Esophagus squamous epithelium (tissue), 5 donors: Measurements from ENCODE around the gene TAL1. TPM values are rescaled to one million over a fixed set of nuclear protein-coding genes. Genes with fewer than 3 reads are reported as not detected.
A peak's percentile ranks its signal among the peaks of the same experiment; 100 is the strongest.

Source experiments
- DNase-seq: peaks from one replicate; lab custom pipeline; 2025; lab: John Stamatoyannopoulos, UW
- H3K27ac ChIP-seq, 4 donors: fragments of 200-600 bp; sonication (generic); one replicate each; pipeline ENCODE4 v1.5.1; 2016 to 2019; ENCODE audit warnings: mild to moderate bottlenecking in 1 of 4
- H3K27me3 ChIP-seq, 4 donors: fragments of 200-600 bp; sonication (generic); 1 replicate in 3 of 4; 2 replicates in 1 of 4; pipeline versions ENCODE4 v1.5.1 to v1.6.0; 2017 to 2021; ENCODE audit warnings: antibody characterized with exemption in 1 of 4
- H3K36me3 ChIP-seq, 3 donors: fragments of 200-600 bp; sonication (generic); one replicate each; pipeline ENCODE4 v1.5.1; 2016 to 2019
- H3K4me1 ChIP-seq, 3 donors: fragments of 200-600 bp; sonication (generic); one replicate each; pipeline ENCODE4 v1.5.1; 2017 to 2019
- H3K4me3 ChIP-seq, 4 donors: fragments of 200-600 bp; sonication (generic); 1 replicate in 3 of 4; 2 replicates in 1 of 4; pipeline ENCODE4 v1.5.1; 2016 to 2019; ENCODE audit warnings: mild to moderate bottlenecking in 2 of 4, moderate library complexity in 1 of 4
- H3K9me3 ChIP-seq, 3 donors: fragments of 200-600 bp; sonication (generic); one replicate each; pipeline ENCODE4 v1.5.1; 2016 to 2019
- POLR2A ChIP-seq, 4 donors: fragments of 450-650 bp; IDR thresholded peaks; one replicate each; pipeline ENCODE4 v1.6.1; 2017; ENCODE audit warnings: antibody characterized with exemption in 4 of 4, mild to moderate bottlenecking in 4 of 4, moderate library complexity in 3 of 4
- WGBS, 2 donors: methylation state at CpG; one replicate each; pipeline ENCODE4 v1.1.5; 2018; 5-methylcytosine and 5-hydroxymethylcytosine counted together
- intact Hi-C: fragments of 100-400 bp; cut with DNase I; formaldehyde crosslinking; loops from one replicate; pipeline ENCODE4 v1.15.0; 2022
- total RNA-seq, 4 donors: library from RNA; depleted of rRNA; stranded (reverse); fragments of >200 nt; gene quantifications; one replicate each; pipeline ENCODE4 v1.1.0, GENCODE V29; 2016
- TF ChIP-seq, protein P1 (sequence below), 6 experiments: fragments of 450-650 bp in 4 of 6; fragments of 200-600 bp in 2 of 6; sonication (generic) in 2 of 6; IDR thresholded peaks; one replicate each; pipeline ENCODE4 v1.5.1; 2016 to 2019; ENCODE audit warnings: antibody characterized with exemption in 6 of 6, mild to moderate bottlenecking in 4 of 6, moderate library complexity in 4 of 6
- donor health status: DM: yes; HTN: yes; CAD: no.

TAL1 gene
- total RNA-seq, 4 donors from 2014 or later = 0.45 to 3.6 (median 1.1) TPM

DNA sequence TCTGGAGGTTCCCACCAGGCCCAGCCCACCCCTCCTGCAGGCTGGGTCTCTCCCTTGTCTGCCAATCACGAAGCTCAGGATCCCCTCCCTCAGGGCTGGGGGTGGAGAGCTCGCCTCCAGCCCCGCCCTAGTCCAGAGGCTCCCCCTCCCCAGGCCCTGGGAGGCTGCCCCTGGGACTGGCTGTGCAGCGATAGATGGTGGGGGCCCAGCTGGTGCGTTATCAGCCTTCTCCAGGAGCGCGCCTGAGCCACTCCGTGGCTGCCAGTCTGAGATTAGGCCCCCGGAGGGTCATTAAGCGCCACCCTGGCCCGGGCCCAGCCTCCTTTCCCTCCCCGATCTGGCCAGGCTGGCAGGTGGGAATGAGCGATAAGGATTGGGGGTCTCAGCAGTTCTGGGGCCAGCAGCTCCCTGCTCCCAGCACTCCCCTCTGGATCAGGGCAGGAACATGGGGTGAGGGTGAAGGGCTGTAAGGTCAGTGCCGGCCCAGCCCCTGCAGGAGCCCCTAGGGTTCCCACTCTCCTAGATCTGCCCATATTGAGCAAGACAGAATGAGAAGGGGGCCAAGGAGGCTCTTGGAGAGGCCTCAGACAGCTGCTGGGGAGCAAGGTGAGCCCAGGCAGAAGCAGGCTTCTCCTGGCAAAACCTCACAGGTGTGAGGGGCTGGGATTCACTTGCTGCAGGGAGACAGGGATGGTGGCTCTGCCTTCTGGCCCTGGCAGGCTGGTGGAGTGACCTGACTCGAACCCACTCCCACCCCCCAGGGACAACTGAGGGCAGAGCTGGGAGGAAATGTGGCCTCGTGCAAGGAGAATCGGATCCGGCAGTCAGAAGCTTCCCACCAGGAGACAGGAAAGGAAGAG is 50.7 kb downstream of the TAL1 start:
- TF ChIP-seq, protein P1, sequence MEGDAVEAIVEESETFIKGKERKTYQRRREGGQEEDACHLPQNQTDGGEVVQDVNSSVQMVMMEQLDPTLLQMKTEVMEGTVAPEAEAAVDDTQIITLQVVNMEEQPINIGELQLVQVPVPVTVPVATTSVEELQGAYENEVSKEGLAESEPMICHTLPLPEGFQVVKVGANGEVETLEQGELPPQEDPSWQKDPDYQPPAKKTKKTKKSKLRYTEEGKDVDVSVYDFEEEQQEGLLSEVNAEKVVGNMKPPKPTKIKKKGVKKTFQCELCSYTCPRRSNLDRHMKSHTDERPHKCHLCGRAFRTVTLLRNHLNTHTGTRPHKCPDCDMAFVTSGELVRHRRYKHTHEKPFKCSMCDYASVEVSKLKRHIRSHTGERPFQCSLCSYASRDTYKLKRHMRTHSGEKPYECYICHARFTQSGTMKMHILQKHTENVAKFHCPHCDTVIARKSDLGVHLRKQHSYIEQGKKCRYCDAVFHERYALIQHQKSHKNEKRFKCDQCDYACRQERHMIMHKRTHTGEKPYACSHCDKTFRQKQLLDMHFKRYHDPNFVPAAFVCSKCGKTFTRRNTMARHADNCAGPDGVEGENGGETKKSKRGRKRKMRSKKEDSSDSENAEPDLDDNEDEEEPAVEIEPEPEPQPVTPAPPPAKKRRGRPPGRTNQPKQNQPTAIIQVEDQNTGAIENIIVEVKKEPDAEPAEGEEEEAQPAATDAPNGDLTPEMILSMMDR (IDR thresholded peaks at IDR 0.05) = no peak
- no peak for TF ChIP-seq POLR2A (IDR thresholded peaks at IDR 0.05)
- no peak for DNase-seq
- Histone ChIP-seq H3K27ac (peak overlapping the region in 3 of 4 donors; percentile 9 to 70 (median 38)), H3K27me3 (peaks cover 0 to 39% (median 0%) of the 10 kb centered on the region in 4 donors), H3K36me3 (no peaks in the 10 kb centered on the region), H3K4me3 (no peak overlapping the region), H3K4me1 (peaks cover 7 to 43% (median 42%) of the 10 kb centered on the region in 3 donors), H3K9me3 (no peaks in the 10 kb centered on the region)
- intact Hi-C loops = loop anchor here (10.0 kb wide), 2 partner anchors 83 to 533 kb away; no protein-coding TSS in a partner anchor
- WGBS, 2 donors = 35 to 63% methylated on average over 3 to 8 of the region's 18 CpGs

DNA sequence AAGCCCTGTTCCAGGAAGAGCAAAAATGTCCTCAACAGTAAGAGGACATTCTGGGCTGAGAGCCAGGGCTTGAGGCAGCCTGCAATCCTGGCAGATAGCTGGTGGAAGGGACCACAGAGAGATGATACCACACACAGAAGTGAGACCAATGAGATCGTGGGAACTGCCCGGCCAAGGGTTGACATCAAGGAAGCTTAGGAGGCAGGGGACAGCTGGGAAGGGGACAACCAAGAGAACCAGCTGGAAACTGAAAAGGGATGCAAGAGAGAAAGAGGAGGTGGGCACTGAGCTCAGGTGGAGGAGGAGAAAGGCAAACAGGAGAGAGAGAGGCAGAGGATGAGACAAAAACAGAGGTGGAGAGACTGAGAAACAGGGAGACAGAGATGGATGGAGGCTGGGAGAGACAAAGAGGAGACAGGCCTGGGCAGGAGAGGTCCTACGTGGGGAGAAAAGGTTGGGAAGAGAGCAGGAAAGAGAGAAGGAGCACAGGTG is 51.4 kb downstream of the TAL1 start:
- DNase-seq = no peak
- intact Hi-C loops = loop anchor here (10.0 kb wide), 2 partner anchors 84 to 534 kb away; no protein-coding TSS in a partner anchor

DNA sequence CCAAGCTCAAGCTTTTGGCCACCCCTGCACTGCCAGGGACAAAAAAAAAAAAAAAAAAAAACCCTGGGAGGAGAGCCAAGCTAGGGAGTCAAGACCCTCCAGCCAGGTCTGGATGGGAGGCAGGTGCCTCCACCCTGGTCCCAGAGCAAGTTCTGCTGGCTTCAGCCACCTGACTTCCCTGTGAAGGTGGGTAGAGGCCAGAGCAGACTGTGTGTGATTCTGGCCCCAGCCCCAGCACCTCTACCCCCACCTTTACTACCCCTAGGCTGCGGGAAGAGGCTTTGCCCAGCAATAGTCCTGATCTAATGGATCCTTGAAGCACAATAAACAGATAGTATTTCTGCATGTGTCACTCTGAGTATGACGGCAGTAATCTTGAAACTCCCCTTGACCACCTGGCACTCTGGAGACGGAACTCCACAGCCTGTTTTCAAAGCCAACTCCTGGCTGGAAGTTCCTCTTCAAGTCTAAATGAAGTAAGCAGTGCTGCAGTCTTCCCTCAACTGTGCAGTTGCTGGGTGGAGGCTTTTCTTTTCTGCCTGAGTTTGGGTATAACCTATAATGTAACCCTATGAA is 51.9 kb downstream of the TAL1 start:
- 50 to 73% methylated on average over 2 to 3 of the region's 3 CpGs for WGBS, 2 donors
- Histone ChIP-seq H3K27me3 (peaks cover 0 to 41% (median 0%) of the 10 kb centered on the region in 4 donors), H3K27ac (peak overlapping the region in 2 of 4 donors; percentile 46 to 70), H3K4me3 (peak overlapping the region in 1 of 4 donors; percentile 64), H3K4me1 (peaks cover 7 to 49% (median 43%) of the 10 kb centered on the region in 3 donors), H3K36me3 (no peaks in the 10 kb centered on the region), H3K9me3 (no peaks in the 10 kb centered on the region)
- no peak for DNase-seq
- intact Hi-C loops = loop anchor here (10.0 kb wide), 2 partner anchors 85 to 535 kb away; no protein-coding TSS in a partner anchor
- TF ChIP-seq POLR2A (IDR thresholded peaks at IDR 0.05) = no peak
- TF ChIP-seq, protein P1 (IDR thresholded peaks at IDR 0.05) = no peak

More for the DNA sequence above, 51.4 kb downstream of the TAL1 start:
- H3K36me3 ChIP-seq = no peaks in the 10 kb centered on the region
- TF ChIP-seq, protein P1 (IDR thresholded peaks at IDR 0.05) = no peak
- no peak for TF ChIP-seq POLR2A (IDR thresholded peaks at IDR 0.05)
- H3K4me3 ChIP-seq = no peak overlapping the region
- WGBS, 2 donors = 34 to 39% methylated on average over 3 of the region's 3 CpGs
- H3K27ac ChIP-seq = peak overlapping the region in 2 of 4 donors; percentile 46 to 70
- H3K9me3 ChIP-seq = no peaks in the 10 kb centered on the region
- peaks cover 0 to 39% (median 0%) of the 10 kb centered on the region in 4 donors for H3K27me3 ChIP-seq
- peaks cover 7 to 43% (median 43%) of the 10 kb centered on the region in 3 donors for H3K4me1 ChIP-seq

DNA sequence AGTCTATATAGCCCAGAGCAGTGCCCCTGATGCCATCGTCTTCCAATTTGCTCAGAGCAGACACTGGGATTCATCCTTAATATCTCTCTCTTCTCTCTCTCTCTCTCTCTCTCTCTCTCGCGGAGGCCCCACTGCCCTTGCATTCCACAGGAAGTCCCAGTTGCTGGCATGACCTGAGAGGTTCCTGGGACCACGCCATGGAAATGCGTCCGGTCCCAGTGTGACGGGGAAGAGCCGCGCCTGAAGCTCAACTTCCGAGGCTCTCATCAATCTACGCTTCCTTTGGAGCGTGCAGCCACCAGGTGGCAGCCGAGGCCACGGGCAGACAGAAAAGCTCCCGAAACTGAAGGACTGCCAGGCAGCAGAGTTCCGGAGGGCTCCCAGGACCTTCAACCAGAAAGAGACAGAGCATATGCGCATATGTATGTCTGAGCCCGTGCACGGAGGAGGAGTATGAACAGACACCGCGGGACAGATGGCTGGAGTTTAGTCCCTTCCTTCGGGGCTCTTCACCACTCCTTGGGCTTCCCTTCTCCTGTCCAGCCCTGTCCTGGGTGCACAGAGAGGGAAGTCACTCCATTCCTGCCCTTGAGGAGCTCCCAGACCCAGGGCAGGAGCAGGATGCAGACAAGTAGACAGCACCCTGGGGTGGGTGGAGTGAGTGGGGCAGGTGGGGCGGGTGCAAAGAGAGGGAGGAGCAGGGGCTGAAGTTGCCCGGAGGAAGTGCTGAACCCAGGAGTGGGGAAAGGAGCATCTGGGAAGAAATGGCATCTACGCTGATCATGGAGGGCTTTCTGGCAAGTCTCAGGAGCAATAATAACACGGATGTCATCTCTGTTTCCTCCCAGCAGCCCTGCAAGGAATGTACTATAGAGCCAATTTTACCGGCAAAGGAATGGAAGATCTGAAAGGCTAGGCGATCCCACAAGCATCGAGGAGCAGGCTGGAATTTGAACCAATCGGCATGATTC is 52.7 kb downstream of the TAL1 start:
- intact Hi-C loops = no loop called here
- Histone ChIP-seq H3K4me1 (peaks cover 7 to 53% (median 43%) of the 10 kb centered on the region in 3 donors), H3K4me3 (peak overlapping the region; percentile 11 to 64 (median 40)), H3K36me3 (no peaks in the 10 kb centered on the region), H3K27ac (peak overlapping the region; percentile 36 to 80 (median 54)), H3K9me3 (no peaks in the 10 kb centered on the region), H3K27me3 (peaks cover 0 to 48% (median 0%) of the 10 kb centered on the region in 4 donors)
- DNase-seq = peak; percentile 24
- WGBS, 2 donors = 5 to 14% methylated on average over 8 to 11 of the region's 30 CpGs
- TF ChIP-seq, protein P1 (IDR thresholded peaks at IDR 0.05) = peak; percentile 44 to 98 (median 90)
- no peak for TF ChIP-seq POLR2A (IDR thresholded peaks at IDR 0.05)
